Endodermal cell (in vitro differentiated cells): ENCODE results near the gene SMOC2. TPM values are rescaled to one million over a fixed set of nuclear protein-coding genes. Genes with fewer than 3 reads are reported as not detected.

ENCODE experiments used
- DNase-seq: peaks from one replicate; pipeline ENCODE4 v3.0.0-alpha.2; 2017
- H3K27ac ChIP-seq: 2 replicates; pipeline ENCODE4 v1.5.1; 2013; ENCODE audit warnings: mild to moderate bottlenecking, low read depth, low read length, moderate library complexity
- H3K27me3 ChIP-seq: 2 replicates; pipeline ENCODE4 v1.6.1; 2013; ENCODE audit warnings: mild to moderate bottlenecking, low read length, moderate library complexity; ENCODE audit not compliant: insufficient read depth, control insufficient read depth, poor library complexity, severe bottlenecking
- H3K36me3 ChIP-seq: 2 replicates; pipeline ENCODE4 v1.7.0; 2013; ENCODE audit warnings: mild to moderate bottlenecking, low read length, moderate library complexity; ENCODE audit not compliant: control insufficient read depth, insufficient read depth
- H3K4me1 ChIP-seq: one replicate; pipeline ENCODE4 v1.7.0; 2013; ENCODE audit warnings: low read length; ENCODE audit not compliant: control insufficient read depth, insufficient read depth
- H3K4me3 ChIP-seq: 2 replicates; pipeline ENCODE4 v1.5.1; 2013; ENCODE audit warnings: mild to moderate bottlenecking, low read length, moderate library complexity
- H3K9ac ChIP-seq: 2 replicates; pipeline ENCODE4 v1.6.1; 2013; ENCODE audit warnings: mild to moderate bottlenecking, low read length, moderate library complexity; ENCODE audit not compliant: poor library complexity, severe bottlenecking; ENCODE audit errors: extremely low read depth
- H3K9me3 ChIP-seq: 2 replicates; pipeline ENCODE4 v1.6.1; 2013; ENCODE audit warnings: mild to moderate bottlenecking, low read length, moderate library complexity; ENCODE audit not compliant: control insufficient read depth
- H3K27ac Mint-ChIP-seq: 2 replicates; pipeline ENCODE4 v1.8.0; 2020; ENCODE audit warnings: mixed read lengths
- H3K27me3 Mint-ChIP-seq: 2 replicates; pipeline ENCODE4 v1.8.0; 2021; ENCODE audit warnings: mild to moderate bottlenecking, mixed read lengths; ENCODE audit not compliant: insufficient read depth
- H3K36me3 Mint-ChIP-seq: 2 replicates; pipeline ENCODE4 v1.8.0; 2020; ENCODE audit warnings: low read depth, mixed read lengths
- H3K4me1 Mint-ChIP-seq: 2 replicates; pipeline ENCODE4 v1.8.0; 2020; ENCODE audit warnings: mixed read lengths
- H3K4me3 Mint-ChIP-seq: 2 replicates; pipeline ENCODE4 v1.8.0; 2020; ENCODE audit warnings: mild to moderate bottlenecking, moderate library complexity, mixed read lengths
- H3K9me3 Mint-ChIP-seq: 2 replicates; pipeline ENCODE4 v1.8.0; 2020; ENCODE audit warnings: mild to moderate bottlenecking, mixed read lengths
- CTCF ChIP-seq: fragments of 200-600 bp; sonication (generic); conservative IDR thresholded peaks from 2 replicates; pipeline ENCODE4 v1.5.0; 2021; ENCODE audit warnings: antibody characterized with exemption, mild to moderate bottlenecking
- WGBS, 2 experiments: methylation state at CpG; one replicate each; pipeline versions ENCODE4 v1.1.5 to v1.1.7; 2013; ENCODE audit warnings: missing lambda C conversion rate in 2 of 2, mixed read lengths in 1 of 2; ENCODE audit not compliant: insufficient coverage in 1 of 2, insufficient read length in 1 of 2; 5-methylcytosine and 5-hydroxymethylcytosine counted together
- total RNA-seq, 2 donors: library from RNA; stranded (reverse); fragmentation: NEBNext Ultra II Directional in 1 of 2; extraction: Animal tissue kit (Norgen Biotek cat#: 25700) in 1 of 2; gene quantifications; 2 replicates in 1 of 2; 3 replicates in 1 of 2; pipeline ENCODE4 v1.2.1, GENCODE V29; 2021

Gene SMOC2
- total RNA-seq, 2 donors from 2014 or later: 0.20 TPM; not detected in 1

- peaks cover 11% of the 10 kb centered on the region for H3K9me3 Mint-ChIP-seq
- TF ChIP-seq CTCF: no peak
- Histone ChIP-seq H3K27ac (peak overlapping the region; percentile 53), H3K4me3 (no peak overlapping the region), H3K4me1 (peaks cover 11% of the 10 kb centered on the region), H3K9ac (no peak overlapping the region), H3K27me3 (no peaks in the 10 kb centered on the region), H3K9me3 (no peaks in the 10 kb centered on the region), H3K36me3 (no peaks in the 10 kb centered on the region)
- H3K27ac Mint-ChIP-seq: no peak overlapping the region
- DNase-seq: no peak
- H3K27me3 Mint-ChIP-seq: no peaks in the 10 kb centered on the region
- H3K36me3 Mint-ChIP-seq: no peaks in the 10 kb centered on the region
- no peak overlapping the region for H3K4me3 Mint-ChIP-seq
- WGBS, 2 experiments: 61 to 75% methylated on average over 5 to 11 of the region's 11 CpGs
- peaks cover 12% of the 10 kb centered on the region for H3K4me1 Mint-ChIP-seq
These were observed 242.6 kb downstream of the SMOC2 start for GRCh38 chr6:168683621-168684020.

GRCh38 chr6:168684471-168684870, 243.5 kb downstream of the SMOC2 start:
- no peak overlapping the region for H3K4me3 Mint-ChIP-seq
- Histone ChIP-seq H3K27ac (no peak overlapping the region), H3K4me3 (no peak overlapping the region), H3K9me3 (no peaks in the 10 kb centered on the region), H3K9ac (no peak overlapping the region), H3K27me3 (no peaks in the 10 kb centered on the region), H3K4me1 (peaks cover 11% of the 10 kb centered on the region), H3K36me3 (no peaks in the 10 kb centered on the region)
- no peaks in the 10 kb centered on the region for H3K27me3 Mint-ChIP-seq
- H3K9me3 Mint-ChIP-seq: peaks cover 11% of the 10 kb centered on the region
- no peak for TF ChIP-seq CTCF
- H3K36me3 Mint-ChIP-seq: no peaks in the 10 kb centered on the region
- no peak overlapping the region for H3K27ac Mint-ChIP-seq
- DNase-seq: no peak
- H3K4me1 Mint-ChIP-seq: peaks cover 12% of the 10 kb centered on the region
- 69 to 100% methylated on average over 1 to 8 of the region's 8 CpGs for WGBS, 2 experiments

GRCh38 chr6:168684906-168685305, 243.9 kb downstream of the SMOC2 start:
- no peaks in the 10 kb centered on the region for H3K36me3 Mint-ChIP-seq
- WGBS, 2 experiments: 90 to 93% methylated on average over 6 to 8 of the region's 8 CpGs
- Histone ChIP-seq H3K4me3 (no peak overlapping the region), H3K36me3 (no peaks in the 10 kb centered on the region), H3K27ac (no peak overlapping the region), H3K9me3 (no peaks in the 10 kb centered on the region), H3K4me1 (peaks cover 11% of the 10 kb centered on the region), H3K27me3 (no peaks in the 10 kb centered on the region), H3K9ac (no peak overlapping the region)
- no peak for TF ChIP-seq CTCF
- H3K4me1 Mint-ChIP-seq: peaks cover 12% of the 10 kb centered on the region
- H3K27ac Mint-ChIP-seq: no peak overlapping the region
- no peak for DNase-seq
- no peaks in the 10 kb centered on the region for H3K27me3 Mint-ChIP-seq
- peaks cover 7% of the 10 kb centered on the region for H3K9me3 Mint-ChIP-seq
- no peak overlapping the region for H3K4me3 Mint-ChIP-seq
